ENCODE results near the gene PLPPR4.

DNA sequence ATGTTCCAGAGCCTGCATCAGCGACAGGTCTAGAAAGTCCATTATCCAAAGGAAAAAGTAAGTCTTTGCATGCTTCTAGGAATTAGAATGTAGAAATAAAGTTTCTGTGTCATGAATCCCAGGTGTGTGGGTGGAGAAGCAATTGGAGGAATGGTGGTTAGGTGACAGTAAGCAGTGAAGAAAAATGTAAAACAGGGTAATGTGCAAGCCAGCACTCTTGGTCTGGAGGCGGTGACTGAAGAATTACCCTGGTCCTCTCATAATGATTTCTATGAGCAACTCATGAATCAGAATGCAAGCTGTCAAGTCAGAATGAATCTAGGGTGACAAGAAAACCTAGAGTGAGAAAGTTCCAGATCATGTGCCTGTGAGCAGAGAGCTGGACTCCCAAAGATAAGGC, 33.6 kb downstream of the PLPPR4 start:
- TF ChIP-seq, protein P1, sequence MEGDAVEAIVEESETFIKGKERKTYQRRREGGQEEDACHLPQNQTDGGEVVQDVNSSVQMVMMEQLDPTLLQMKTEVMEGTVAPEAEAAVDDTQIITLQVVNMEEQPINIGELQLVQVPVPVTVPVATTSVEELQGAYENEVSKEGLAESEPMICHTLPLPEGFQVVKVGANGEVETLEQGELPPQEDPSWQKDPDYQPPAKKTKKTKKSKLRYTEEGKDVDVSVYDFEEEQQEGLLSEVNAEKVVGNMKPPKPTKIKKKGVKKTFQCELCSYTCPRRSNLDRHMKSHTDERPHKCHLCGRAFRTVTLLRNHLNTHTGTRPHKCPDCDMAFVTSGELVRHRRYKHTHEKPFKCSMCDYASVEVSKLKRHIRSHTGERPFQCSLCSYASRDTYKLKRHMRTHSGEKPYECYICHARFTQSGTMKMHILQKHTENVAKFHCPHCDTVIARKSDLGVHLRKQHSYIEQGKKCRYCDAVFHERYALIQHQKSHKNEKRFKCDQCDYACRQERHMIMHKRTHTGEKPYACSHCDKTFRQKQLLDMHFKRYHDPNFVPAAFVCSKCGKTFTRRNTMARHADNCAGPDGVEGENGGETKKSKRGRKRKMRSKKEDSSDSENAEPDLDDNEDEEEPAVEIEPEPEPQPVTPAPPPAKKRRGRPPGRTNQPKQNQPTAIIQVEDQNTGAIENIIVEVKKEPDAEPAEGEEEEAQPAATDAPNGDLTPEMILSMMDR (IDR thresholded peaks at IDR 0.05), result no peak
- TF ChIP-seq EZH2 (IDR thresholded peaks at IDR 0.05; ENCODE audit: borderline replicate concordance, insufficient read depth, low read depth, low read length, poor library complexity, severe bottlenecking), result no peak

Measured in B cell (primary cell).